ENCODE measurements around the gene HNRNPUL1.

The HNRNPUL1 gene

GRCh38 chr19:41300555-41300954 is 36.4 kb downstream of the HNRNPUL1 start:
- H3K4me3 ChIP-seq (ENCODE audit: control insufficient read depth, low read depth, low read length), result no peak overlapping the region
- no peak for DNase-seq (ENCODE audit: low read depth)

DNA sequence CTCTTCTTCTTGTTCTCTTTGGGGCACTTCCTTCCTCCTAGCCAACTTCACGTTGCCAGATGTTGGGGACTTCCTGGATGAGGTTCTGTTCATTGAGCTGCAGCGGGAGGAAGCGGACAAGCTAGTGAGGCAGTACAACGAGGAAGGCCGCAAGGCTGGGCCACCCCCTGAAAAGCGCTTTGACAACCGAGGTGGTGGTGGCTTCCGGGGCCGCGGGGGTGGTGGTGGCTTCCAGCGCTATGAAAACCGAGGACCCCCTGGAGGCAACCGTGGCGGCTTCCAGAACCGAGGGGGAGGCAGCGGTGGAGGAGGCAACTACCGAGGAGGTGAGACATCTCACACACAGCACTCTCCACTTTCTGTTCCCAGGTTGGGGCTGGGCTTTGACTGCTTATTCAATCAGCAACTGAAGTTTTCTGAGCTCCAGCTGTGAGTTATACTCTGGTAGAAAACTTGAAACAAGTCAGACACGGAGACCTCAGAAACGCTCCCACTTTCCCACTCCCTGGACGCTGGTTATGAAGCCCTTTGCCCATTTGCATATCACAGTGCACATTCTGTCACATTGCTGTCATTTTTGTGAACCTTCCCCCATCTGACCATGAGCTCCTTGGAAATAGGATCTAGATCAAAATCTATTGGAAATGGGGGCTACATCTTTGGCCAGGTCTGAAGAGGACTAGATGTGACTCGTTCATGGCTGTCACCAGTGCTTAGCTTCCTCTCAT is 38.6 kb downstream of the HNRNPUL1 start:
- H3K4me3 ChIP-seq (ENCODE audit: control insufficient read depth, low read depth, low read length), result no peak overlapping the region
- DNase-seq (ENCODE audit: low read depth), result no peak

More at GRCh38 chr19:41300555-41300954, 36.4 kb downstream of the HNRNPUL1 start:
- TF ChIP-seq, protein P1, sequence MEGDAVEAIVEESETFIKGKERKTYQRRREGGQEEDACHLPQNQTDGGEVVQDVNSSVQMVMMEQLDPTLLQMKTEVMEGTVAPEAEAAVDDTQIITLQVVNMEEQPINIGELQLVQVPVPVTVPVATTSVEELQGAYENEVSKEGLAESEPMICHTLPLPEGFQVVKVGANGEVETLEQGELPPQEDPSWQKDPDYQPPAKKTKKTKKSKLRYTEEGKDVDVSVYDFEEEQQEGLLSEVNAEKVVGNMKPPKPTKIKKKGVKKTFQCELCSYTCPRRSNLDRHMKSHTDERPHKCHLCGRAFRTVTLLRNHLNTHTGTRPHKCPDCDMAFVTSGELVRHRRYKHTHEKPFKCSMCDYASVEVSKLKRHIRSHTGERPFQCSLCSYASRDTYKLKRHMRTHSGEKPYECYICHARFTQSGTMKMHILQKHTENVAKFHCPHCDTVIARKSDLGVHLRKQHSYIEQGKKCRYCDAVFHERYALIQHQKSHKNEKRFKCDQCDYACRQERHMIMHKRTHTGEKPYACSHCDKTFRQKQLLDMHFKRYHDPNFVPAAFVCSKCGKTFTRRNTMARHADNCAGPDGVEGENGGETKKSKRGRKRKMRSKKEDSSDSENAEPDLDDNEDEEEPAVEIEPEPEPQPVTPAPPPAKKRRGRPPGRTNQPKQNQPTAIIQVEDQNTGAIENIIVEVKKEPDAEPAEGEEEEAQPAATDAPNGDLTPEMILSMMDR (conservative IDR thresholded peaks at IDR 0.05; ENCODE audit: control insufficient read depth, insufficient read depth, low read depth, low read length), result no peak

GRCh38 chr19:41303954-41304353 is 39.8 kb downstream of the HNRNPUL1 start:
- H3K4me3 ChIP-seq (ENCODE audit: control insufficient read depth, low read depth, low read length), result no peak overlapping the region
- TF ChIP-seq, protein P1 (conservative IDR thresholded peaks at IDR 0.05; ENCODE audit: control insufficient read depth, insufficient read depth, low read depth, low read length), result no peak
- DNase-seq (ENCODE audit: low read depth), result no peak

More for the DNA sequence above, 38.6 kb downstream of the HNRNPUL1 start:
- TF ChIP-seq, protein P1 (conservative IDR thresholded peaks at IDR 0.05; ENCODE audit: control insufficient read depth, insufficient read depth, low read depth, low read length), result no peak

GRCh38 chr19:41304706-41305483 is 40.7 kb downstream of the HNRNPUL1 start:
- TF ChIP-seq, protein P1 (conservative IDR thresholded peaks at IDR 0.05; ENCODE audit: control insufficient read depth, insufficient read depth, low read depth, low read length), result no peak
- H3K4me3 ChIP-seq (ENCODE audit: control insufficient read depth, low read depth, low read length), result no peak overlapping the region
- DNase-seq (ENCODE audit: low read depth), result no peak

DNA sequence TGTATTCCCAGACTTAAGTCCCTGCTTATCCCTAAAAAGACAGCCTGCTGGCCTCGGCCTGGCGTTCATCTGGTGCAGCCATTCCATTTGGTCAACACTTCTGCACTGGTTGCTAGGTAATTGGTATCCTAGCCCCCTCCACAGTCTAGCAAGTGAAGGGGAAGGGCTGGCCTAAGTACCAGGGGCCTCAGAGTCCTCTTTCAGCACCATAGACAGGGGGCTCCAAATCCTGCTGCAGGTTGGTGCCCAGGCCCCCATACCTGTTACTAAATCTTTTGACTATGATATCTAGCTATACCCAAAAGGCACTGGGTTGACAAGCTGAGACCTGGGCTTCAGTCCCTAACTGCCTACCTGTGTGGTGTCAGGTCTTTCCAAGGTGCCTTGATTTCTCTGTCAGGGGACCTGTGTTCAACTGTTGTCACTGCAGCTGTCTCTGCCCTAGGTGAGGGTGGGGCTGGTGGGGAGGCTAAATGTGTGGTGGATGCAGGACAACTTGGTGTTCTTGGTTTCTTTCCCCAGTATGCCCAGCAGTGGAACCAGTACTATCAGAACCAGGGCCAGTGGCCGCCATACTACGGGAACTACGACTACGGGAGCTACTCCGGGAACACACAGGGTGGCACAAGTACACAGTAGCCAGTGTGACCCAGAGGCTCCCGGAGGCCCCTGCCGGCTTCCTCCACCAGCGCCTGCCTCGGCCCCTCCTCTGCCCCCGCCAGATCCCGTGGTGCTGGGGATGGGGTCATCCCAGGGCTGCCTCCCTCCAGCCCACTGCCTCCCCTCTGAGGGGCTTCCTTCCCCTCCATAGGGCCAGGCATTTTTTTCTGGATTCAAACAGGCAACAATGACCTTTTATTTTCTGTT is 42.0 kb downstream of the HNRNPUL1 start:
- TF ChIP-seq, protein P1 (conservative IDR thresholded peaks at IDR 0.05; ENCODE audit: control insufficient read depth, insufficient read depth, low read depth, low read length), result no peak
- H3K4me3 ChIP-seq (ENCODE audit: control insufficient read depth, low read depth, low read length), result no peak overlapping the region
- DNase-seq (ENCODE audit: low read depth), result no peak

Data from fibroblast of mammary gland (primary cell).